HepG2 (cell line): ENCODE measurements around the gene LDAH.

Experiments used
- CENPX ChIP-seq: sonication (generic); formaldehyde crosslinking; IDR thresholded peaks from 2 replicates; pipeline ENCODE4 v1.9.0; 2021; ENCODE audit warnings: mild to moderate bottlenecking, missing genetic modification reagents, moderate library complexity
- KDM4B ChIP-seq: sonication (generic); formaldehyde crosslinking; IDR thresholded peaks from 2 replicates; pipeline ENCODE4 v1.4.0; 2020; ENCODE audit warnings: missing genetic modification reagents
- RNF2 ChIP-seq: fragments of 450-650 bp; conservative IDR thresholded peaks from 2 replicates; pipeline ENCODE4 v1.6.1; 2016; ENCODE audit warnings: low read depth
- ZNF124 ChIP-seq: sonication (generic); formaldehyde crosslinking; IDR thresholded peaks from 2 replicates; pipeline ENCODE4 v1.4.0; 2020; ENCODE audit warnings: missing genetic modification reagents
- ZNF34 ChIP-seq: sonication (generic); formaldehyde crosslinking; IDR thresholded peaks from 2 replicates; pipeline ENCODE4 v1.4.0; 2020; ENCODE audit warnings: mild to moderate bottlenecking, missing genetic modification reagents, borderline replicate concordance
- ZNF460 ChIP-seq: sonication (generic); formaldehyde crosslinking; IDR thresholded peaks from 2 replicates; pipeline ENCODE4 v1.5.1; 2020; ENCODE audit warnings: missing genetic modification reagents, mild to moderate bottlenecking, borderline replicate concordance

- TF ChIP-seq ZNF34 (CRISPR knock-in tag) (no peak), KDM4B (CRISPR knock-in tag) (no peak), ZNF124 (no peak), RNF2 (no peak), ZNF460 (CRISPR knock-in tag) (no peak), CENPX (CRISPR knock-in tag) (no peak)
Measured at GRCh38 chr2:20647738-20648137, 175.2 kb downstream of the LDAH start.
